H1 (cell line): ENCODE measurements around the gene IFI30.
"Not testable (repeated sequence)": the region's sequence is repeated elsewhere in the genome, so short reads cannot be mapped to it uniquely, and the experiment has no call there.

Source experiments
- BCL11A ChIP-seq, 2 experiments: IDR thresholded peaks; one replicate each; pipeline ENCODE4 v1.6.1; 2011; ENCODE audit warnings: low read depth in 2 of 2, low read length in 2 of 2, mild to moderate bottlenecking in 2 of 2
- BRCA1 ChIP-seq: IDR thresholded peaks from 2 replicates; pipeline ENCODE4 v1.6.1; 2012; ENCODE audit warnings: low read depth, low read length, improper control_type of control experiment
- CREB1 ChIP-seq: IDR thresholded peaks from 2 replicates; pipeline ENCODE4 v1.6.1; 2012; ENCODE audit warnings: inconsistent platforms
- EZH2 ChIP-seq: fragments of 200-600 bp; sonication (generic); IDR thresholded peaks from 2 replicates; pipeline ENCODE4 v1.7.1; 2012; ENCODE audit warnings: low read depth, mild to moderate bottlenecking, moderate library complexity, low read length, inconsistent platforms; ENCODE audit not compliant: severe bottlenecking
- POLR2A ChIP-seq, 2 experiments: IDR thresholded peaks; 1 replicate in 1 of 2; 2 replicates in 1 of 2; pipeline ENCODE4 v1.6.1; 2011; ENCODE audit warnings: low read depth in 2 of 2, low read length in 2 of 2, mild to moderate bottlenecking in 2 of 2; ENCODE audit errors: control extremely low read depth in 1 of 2
- RFX5 ChIP-seq: IDR thresholded peaks from 2 replicates; pipeline ENCODE4 v1.6.1; 2011; ENCODE audit warnings: low read depth, low read length, improper control_type of control experiment, borderline replicate concordance
- RXRA ChIP-seq: IDR thresholded peaks from 2 replicates; pipeline ENCODE4 v1.6.1; 2011; ENCODE audit warnings: low read depth, mild to moderate bottlenecking, low read length, moderate library complexity; ENCODE audit not compliant: insufficient read depth
- SIN3A ChIP-seq, 2 experiments: IDR thresholded peaks in 1 of 2; conservative IDR thresholded peaks in 1 of 2; 2 replicates each; pipeline ENCODE4 v1.6.1; 2011 to 2012; ENCODE audit warnings: low read length in 2 of 2, improper control_type of control experiment in 1 of 2, low read depth in 1 of 2, mild to moderate bottlenecking in 1 of 2
- SRF ChIP-seq: IDR thresholded peaks from 2 replicates; pipeline ENCODE4 v1.6.1; 2011; ENCODE audit warnings: mild to moderate bottlenecking, low read depth, low read length, moderate library complexity
- TAF1 ChIP-seq: IDR thresholded peaks from 2 replicates; pipeline ENCODE4 v1.6.1; 2011; ENCODE audit warnings: mild to moderate bottlenecking, low read depth, low read length
- ZNF274 ChIP-seq: IDR thresholded peaks from 2 replicates; pipeline ENCODE4 v1.7.0; 2012; ENCODE audit warnings: low read length, borderline replicate concordance; ENCODE audit errors: extremely low read depth
- TF ChIP-seq, protein P1 (sequence below), 3 experiments: IDR thresholded peaks; 1 replicate in 2 of 3; 2 replicates in 1 of 3; pipeline versions ENCODE4 v1.5.1 to v1.6.1; 2011; ENCODE audit warnings: low read length in 3 of 3, mild to moderate bottlenecking in 3 of 3, inconsistent platforms in 2 of 3, low read depth in 1 of 3, moderate library complexity in 1 of 3; ENCODE audit not compliant: insufficient read depth in 1 of 3; ENCODE audit errors: control extremely low read depth in 1 of 3

DNA sequence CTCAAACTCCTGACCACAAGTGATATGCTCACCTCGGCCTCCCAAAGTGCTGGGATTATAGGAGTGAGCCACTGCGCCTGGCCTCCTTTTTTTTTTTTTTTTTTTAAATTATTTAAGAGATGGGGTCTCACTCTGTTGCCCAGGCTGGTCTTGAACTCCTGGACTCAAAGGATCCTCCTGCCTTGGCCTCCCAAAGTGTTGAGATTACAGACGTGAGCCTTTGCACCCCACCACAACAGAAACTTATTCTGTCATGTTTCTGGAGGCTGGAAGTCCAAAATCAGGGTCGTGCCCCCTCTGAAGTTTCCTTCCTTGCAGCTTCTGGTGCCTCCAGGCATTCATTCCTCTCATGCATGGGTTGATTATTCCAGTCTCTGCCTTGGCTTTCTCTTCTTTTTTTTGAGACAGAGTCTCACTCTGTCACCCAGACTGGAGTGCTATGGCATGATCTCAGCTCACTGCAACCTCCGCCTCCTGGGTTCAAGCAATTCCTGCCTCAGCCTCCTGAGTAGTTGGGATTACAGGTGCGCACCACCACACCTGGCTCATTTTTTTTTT is 14.5 kb upstream of the IFI30 start:
- TF ChIP-seq RFX5; TAF1; EZH2; RXRA; BRCA1; CREB1; POLR2A (IDR thresholded peaks at IDR 0.05; ENCODE audit: control extremely low read depth in 1 of 2, low read depth in 2 of 2, low read length in 2 of 2); ZNF274; SRF; SIN3A (conservative IDR thresholded peaks at IDR 0.05 in 1 of 2, IDR thresholded peaks at IDR 0.05 in 1 of 2; ENCODE audit: low read depth in 1 of 2, low read length in 2 of 2); BCL11A (IDR thresholded peaks at IDR 0.05; ENCODE audit: low read depth in 2 of 2, low read length in 2 of 2): not testable (repeated sequence)
- TF ChIP-seq, protein P1, sequence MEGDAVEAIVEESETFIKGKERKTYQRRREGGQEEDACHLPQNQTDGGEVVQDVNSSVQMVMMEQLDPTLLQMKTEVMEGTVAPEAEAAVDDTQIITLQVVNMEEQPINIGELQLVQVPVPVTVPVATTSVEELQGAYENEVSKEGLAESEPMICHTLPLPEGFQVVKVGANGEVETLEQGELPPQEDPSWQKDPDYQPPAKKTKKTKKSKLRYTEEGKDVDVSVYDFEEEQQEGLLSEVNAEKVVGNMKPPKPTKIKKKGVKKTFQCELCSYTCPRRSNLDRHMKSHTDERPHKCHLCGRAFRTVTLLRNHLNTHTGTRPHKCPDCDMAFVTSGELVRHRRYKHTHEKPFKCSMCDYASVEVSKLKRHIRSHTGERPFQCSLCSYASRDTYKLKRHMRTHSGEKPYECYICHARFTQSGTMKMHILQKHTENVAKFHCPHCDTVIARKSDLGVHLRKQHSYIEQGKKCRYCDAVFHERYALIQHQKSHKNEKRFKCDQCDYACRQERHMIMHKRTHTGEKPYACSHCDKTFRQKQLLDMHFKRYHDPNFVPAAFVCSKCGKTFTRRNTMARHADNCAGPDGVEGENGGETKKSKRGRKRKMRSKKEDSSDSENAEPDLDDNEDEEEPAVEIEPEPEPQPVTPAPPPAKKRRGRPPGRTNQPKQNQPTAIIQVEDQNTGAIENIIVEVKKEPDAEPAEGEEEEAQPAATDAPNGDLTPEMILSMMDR (IDR thresholded peaks at IDR 0.05; ENCODE audit: control extremely low read depth in 1 of 3, insufficient read depth in 1 of 3, low read depth in 1 of 3, low read length in 3 of 3) = not testable (repeated sequence)
